RWPE1 (cell line): Measurements from ENCODE around the gene CNOT2.
"Not testable (repeated sequence)": the region's sequence is repeated elsewhere in the genome, so short reads cannot be mapped to it uniquely, and the experiment has no call there.

Experiments used
- CTCF ChIA-PET: fragments of 350-600 bp; sonication (Branson Sonifier 250); formaldehyde crosslinking; extraction: SDS; loops from one replicate; lab custom pipeline; 2021; lab: Yijun Ruan, JAX
- POLR2A ChIA-PET: fragments of 400-600 bp; formaldehyde crosslinking; extraction: SDS; loops from one replicate; lab custom pipeline; 2020; ENCODE audit warnings: antibody characterized with exemption; ENCODE audit not compliant: low non-redundant PET; lab: Yijun Ruan, JAX
- DNase-seq: peaks from one replicate; pipeline ENCODE4 v3.0.0; 2012; ENCODE audit warnings: low spot score
- H3K27ac ChIP-seq: fragments of 450-650 bp; 2 replicates; pipeline ENCODE4 v1.5.1; 2017
- TF ChIP-seq, protein P1 (sequence below): fragments of 450-650 bp; conservative IDR thresholded peaks from 2 replicates; pipeline ENCODE4 v1.5.1; 2017; ENCODE audit warnings: low read depth, mild to moderate bottlenecking

CNOT2 gene

DNA sequence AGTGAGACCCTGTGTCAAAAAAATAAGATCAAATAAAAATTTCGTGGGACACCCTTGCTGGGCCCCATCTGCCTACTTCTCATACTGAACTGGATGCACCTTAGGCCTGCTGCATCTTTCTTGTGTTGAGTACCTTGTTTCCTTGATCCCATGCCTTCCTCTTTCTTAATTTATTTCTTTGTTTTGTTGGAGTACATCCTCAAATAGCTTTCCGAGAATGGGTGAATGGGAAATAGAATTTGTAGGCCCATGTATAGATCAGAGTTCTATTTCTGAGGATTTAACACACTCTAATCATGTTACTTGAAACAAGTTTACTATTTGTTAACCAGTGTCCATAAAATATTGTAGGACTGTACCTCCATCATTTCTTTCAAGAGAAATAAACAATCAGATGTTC lies 146.4 kb downstream of the CNOT2 start:
- DNase-seq, result no peak
- H3K27ac ChIP-seq, result no peak overlapping the region
- TF ChIP-seq, protein P1, sequence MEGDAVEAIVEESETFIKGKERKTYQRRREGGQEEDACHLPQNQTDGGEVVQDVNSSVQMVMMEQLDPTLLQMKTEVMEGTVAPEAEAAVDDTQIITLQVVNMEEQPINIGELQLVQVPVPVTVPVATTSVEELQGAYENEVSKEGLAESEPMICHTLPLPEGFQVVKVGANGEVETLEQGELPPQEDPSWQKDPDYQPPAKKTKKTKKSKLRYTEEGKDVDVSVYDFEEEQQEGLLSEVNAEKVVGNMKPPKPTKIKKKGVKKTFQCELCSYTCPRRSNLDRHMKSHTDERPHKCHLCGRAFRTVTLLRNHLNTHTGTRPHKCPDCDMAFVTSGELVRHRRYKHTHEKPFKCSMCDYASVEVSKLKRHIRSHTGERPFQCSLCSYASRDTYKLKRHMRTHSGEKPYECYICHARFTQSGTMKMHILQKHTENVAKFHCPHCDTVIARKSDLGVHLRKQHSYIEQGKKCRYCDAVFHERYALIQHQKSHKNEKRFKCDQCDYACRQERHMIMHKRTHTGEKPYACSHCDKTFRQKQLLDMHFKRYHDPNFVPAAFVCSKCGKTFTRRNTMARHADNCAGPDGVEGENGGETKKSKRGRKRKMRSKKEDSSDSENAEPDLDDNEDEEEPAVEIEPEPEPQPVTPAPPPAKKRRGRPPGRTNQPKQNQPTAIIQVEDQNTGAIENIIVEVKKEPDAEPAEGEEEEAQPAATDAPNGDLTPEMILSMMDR, result no peak
- CTCF ChIA-PET, result interaction anchor here (0.6 kb wide), 1 partner anchor 13 kb away, joined by 3 read pairs; no protein-coding TSS in a partner anchor
- POLR2A ChIA-PET, result no interaction called here

- POLR2A ChIA-PET, CTCF ChIA-PET, H3K27ac ChIP-seq, DNase-seq: not testable (repeated sequence)
Measured at GRCh38 chr12:70392631-70393030, 149.4 kb downstream of the CNOT2 start.

- DNase-seq, result no peak
- ChIA-PET CTCF (no interaction called here), POLR2A (no interaction called here)
- H3K27ac ChIP-seq, result no peak overlapping the region
- TF ChIP-seq, protein P1, result no peak
Measured at GRCh38 chr12:70393787-70394499, 150.7 kb downstream of the CNOT2 start.

DNA sequence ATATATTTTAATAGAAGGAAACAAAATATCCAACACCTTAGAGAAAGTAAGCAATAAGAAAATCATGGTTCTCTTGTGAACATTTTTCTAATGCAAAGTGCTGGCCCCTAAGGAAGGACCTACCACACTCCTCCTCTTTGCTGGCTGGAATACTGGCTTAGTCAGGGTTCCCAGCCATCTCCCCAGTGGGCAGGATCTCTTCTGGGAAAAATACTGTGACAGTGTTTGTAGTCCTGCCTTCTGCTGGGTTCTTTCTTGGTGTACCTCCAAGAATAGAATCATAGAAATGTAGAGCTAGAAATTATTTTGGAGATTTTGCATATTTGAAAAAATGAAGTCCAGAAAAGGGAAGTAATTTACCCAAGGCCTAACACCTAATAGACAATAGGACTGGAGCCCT lies 154.8 kb downstream of the CNOT2 start:
- ChIA-PET CTCF (no interaction called here), POLR2A (no interaction called here)
- H3K27ac ChIP-seq, result no peak overlapping the region
- no peak for DNase-seq
- TF ChIP-seq, protein P1, result no peak

GRCh38 chr12:70398862-70399261 lies 155.6 kb downstream of the CNOT2 start:
- no peak for DNase-seq
- ChIA-PET POLR2A (no interaction called here), CTCF (no interaction called here)
- TF ChIP-seq, protein P1, result no peak
- H3K27ac ChIP-seq, result no peak overlapping the region

GRCh38 chr12:70399311-70399710 lies 156.1 kb downstream of the CNOT2 start:
- H3K27ac ChIP-seq, result no peak overlapping the region
- ChIA-PET CTCF (no interaction called here), POLR2A (no interaction called here)
- no peak for DNase-seq
- TF ChIP-seq, protein P1, result no peak

- no peak for DNase-seq
- POLR2A ChIA-PET, result no interaction called here
- CTCF ChIA-PET, result no interaction called here
- TF ChIP-seq, protein P1, result no peak
- H3K27ac ChIP-seq, result no peak overlapping the region
Measured at GRCh38 chr12:70400124-70400523, 156.9 kb downstream of the CNOT2 start.
